ENCODE data around the gene NETO1.

- no peak for TF ChIP-seq RAD21 (IDR thresholded peaks at IDR 0.05; ENCODE audit: low read depth)
- no peak for TF ChIP-seq EP300 (IDR thresholded peaks at IDR 0.05; ENCODE audit: borderline replicate concordance)
- no peak for TF ChIP-seq TAF1 (IDR thresholded peaks at IDR 0.05; ENCODE audit: low read depth)
- TF ChIP-seq, protein P1, sequence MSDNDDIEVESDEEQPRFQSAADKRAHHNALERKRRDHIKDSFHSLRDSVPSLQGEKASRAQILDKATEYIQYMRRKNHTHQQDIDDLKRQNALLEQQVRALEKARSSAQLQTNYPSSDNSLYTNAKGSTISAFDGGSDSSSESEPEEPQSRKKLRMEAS (IDR thresholded peaks at IDR 0.05): no peak
- no peak for TF ChIP-seq ZBTB7A (IDR thresholded peaks at IDR 0.05; ENCODE audit: low read depth)
- TF ChIP-seq TEAD4 (IDR thresholded peaks at IDR 0.05): no peak
- TF ChIP-seq CEBPB (IDR thresholded peaks at IDR 0.05): no peak
- no peak for TF ChIP-seq EGR1 (IDR thresholded peaks at IDR 0.05)
- TF ChIP-seq, protein P2, sequence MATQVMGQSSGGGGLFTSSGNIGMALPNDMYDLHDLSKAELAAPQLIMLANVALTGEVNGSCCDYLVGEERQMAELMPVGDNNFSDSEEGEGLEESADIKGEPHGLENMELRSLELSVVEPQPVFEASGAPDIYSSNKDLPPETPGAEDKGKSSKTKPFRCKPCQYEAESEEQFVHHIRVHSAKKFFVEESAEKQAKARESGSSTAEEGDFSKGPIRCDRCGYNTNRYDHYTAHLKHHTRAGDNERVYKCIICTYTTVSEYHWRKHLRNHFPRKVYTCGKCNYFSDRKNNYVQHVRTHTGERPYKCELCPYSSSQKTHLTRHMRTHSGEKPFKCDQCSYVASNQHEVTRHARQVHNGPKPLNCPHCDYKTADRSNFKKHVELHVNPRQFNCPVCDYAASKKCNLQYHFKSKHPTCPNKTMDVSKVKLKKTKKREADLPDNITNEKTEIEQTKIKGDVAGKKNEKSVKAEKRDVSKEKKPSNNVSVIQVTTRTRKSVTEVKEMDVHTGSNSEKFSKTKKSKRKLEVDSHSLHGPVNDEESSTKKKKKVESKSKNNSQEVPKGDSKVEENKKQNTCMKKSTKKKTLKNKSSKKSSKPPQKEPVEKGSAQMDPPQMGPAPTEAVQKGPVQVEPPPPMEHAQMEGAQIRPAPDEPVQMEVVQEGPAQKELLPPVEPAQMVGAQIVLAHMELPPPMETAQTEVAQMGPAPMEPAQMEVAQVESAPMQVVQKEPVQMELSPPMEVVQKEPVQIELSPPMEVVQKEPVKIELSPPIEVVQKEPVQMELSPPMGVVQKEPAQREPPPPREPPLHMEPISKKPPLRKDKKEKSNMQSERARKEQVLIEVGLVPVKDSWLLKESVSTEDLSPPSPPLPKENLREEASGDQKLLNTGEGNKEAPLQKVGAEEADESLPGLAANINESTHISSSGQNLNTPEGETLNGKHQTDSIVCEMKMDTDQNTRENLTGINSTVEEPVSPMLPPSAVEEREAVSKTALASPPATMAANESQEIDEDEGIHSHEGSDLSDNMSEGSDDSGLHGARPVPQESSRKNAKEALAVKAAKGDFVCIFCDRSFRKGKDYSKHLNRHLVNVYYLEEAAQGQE (IDR thresholded peaks at IDR 0.05; ENCODE audit: low read depth): no peak
- no peak for TF ChIP-seq CREB1 (IDR thresholded peaks at IDR 0.05; ENCODE audit: low read depth)
- TF ChIP-seq NFIC (IDR thresholded peaks at IDR 0.05): no peak
These were observed 146.5 kb downstream of the NETO1 start for GRCh38 chr18:72721330-72721729.

All from Ishikawa (cell line).